CD14-positive monocyte (primary cell): ENCODE data around the gene HOXA1. TPM values are rescaled to one million over a fixed set of nuclear protein-coding genes. Genes with fewer than 3 reads are reported as not detected.
A peak's percentile ranks its signal among the peaks of the same experiment; 100 is the strongest.

Experiments
- DNase-seq, 3 donors: peaks; one replicate each; pipeline ENCODE4 v3.0.0-alpha.2; 2011 to 2022
- H2AFZ ChIP-seq: 2 replicates; pipeline ENCODE4 v1.6.0; 2012; ENCODE audit warnings: mild to moderate bottlenecking, low read depth, low read length, inconsistent platforms; ENCODE audit not compliant: insufficient read depth, poor library complexity, severe bottlenecking
- H3K27ac ChIP-seq, 2 donors: 1 replicate in 1 of 2; 2 replicates in 1 of 2; pipeline ENCODE4 v1.5.1; 2012 to 2013; ENCODE audit warnings: low read length in 2 of 2, control low read depth in 1 of 2, inconsistent platforms in 1 of 2, low read depth in 1 of 2, mild to moderate bottlenecking in 1 of 2
- H3K27me3 ChIP-seq, 2 donors: one replicate each; pipeline versions ENCODE4 v1.6.0 to v1.6.1; 2011 to 2013; ENCODE audit warnings: low read length in 2 of 2; ENCODE audit not compliant: control insufficient read depth in 2 of 2, insufficient read depth in 2 of 2
- H3K36me3 ChIP-seq, 2 donors: replicated peaks in 1 of 2; 1 replicate in 1 of 2; 2 replicates in 1 of 2; pipeline versions ENCODE4 v1.5.1 to v1.6.1; 2012 to 2013; ENCODE audit warnings: low read length in 2 of 2, control low read depth in 1 of 2, inconsistent platforms in 1 of 2, mild to moderate bottlenecking in 1 of 2; ENCODE audit not compliant: insufficient read depth in 2 of 2, control insufficient read depth in 1 of 2
- H3K4me1 ChIP-seq, 2 donors: 1 replicate in 1 of 2; 2 replicates in 1 of 2; pipeline versions ENCODE4 v1.5.1 to v1.6.1; 2012 to 2013; ENCODE audit warnings: low read length in 2 of 2, control low read depth in 1 of 2, inconsistent platforms in 1 of 2, mild to moderate bottlenecking in 1 of 2, moderate library complexity in 1 of 2; ENCODE audit not compliant: insufficient read depth in 2 of 2, control insufficient read depth in 1 of 2
- H3K4me2 ChIP-seq: replicated peaks from 2 replicates; pipeline ENCODE3; 2012; ENCODE audit warnings: low read length, moderate library complexity, mild to moderate bottlenecking; ENCODE audit not compliant: poor library complexity, severe bottlenecking; ENCODE audit errors: extremely low read depth
- H3K4me3 ChIP-seq, 3 experiments: fragments of 200-600 bp in 1 of 3; sonication (generic) in 1 of 3; replicated peaks in 1 of 3; 1 replicate in 2 of 3; 2 replicates in 1 of 3; pipeline ENCODE4 v1.5.1; 2011 to 2013; ENCODE audit warnings: low read length in 3 of 3, mild to moderate bottlenecking in 3 of 3, control low read depth in 2 of 3, low read depth in 2 of 3, inconsistent platforms in 1 of 3, moderate library complexity in 1 of 3
- H3K79me2 ChIP-seq: 2 replicates; pipeline ENCODE4 v1.6.0; 2012; ENCODE audit warnings: mild to moderate bottlenecking, control low read depth, inconsistent platforms, low read length, moderate library complexity; ENCODE audit not compliant: insufficient read depth
- H3K9ac ChIP-seq: 2 replicates; pipeline ENCODE4 v1.6.0; 2017; ENCODE audit warnings: low read length, mild to moderate bottlenecking; ENCODE audit not compliant: insufficient read depth, poor library complexity, severe bottlenecking
- H3K9me3 ChIP-seq, 2 donors: replicated peaks in 1 of 2; 1 replicate in 1 of 2; 2 replicates in 1 of 2; pipeline versions ENCODE4 v1.5.1 to v1.6.1; 2012 to 2013; ENCODE audit warnings: low read length in 2 of 2, control low read depth in 1 of 2; ENCODE audit not compliant: control insufficient read depth in 1 of 2, insufficient read depth in 1 of 2
- H4K20me1 ChIP-seq: 2 replicates; pipeline ENCODE4 v1.6.0; 2012; ENCODE audit warnings: mild to moderate bottlenecking, low read length, control low read depth, moderate library complexity; ENCODE audit not compliant: insufficient read depth
- H3K27ac Mint-ChIP-seq, 7 donors: one replicate each; pipeline ENCODE4 v1.8.0; 2020; ENCODE audit warnings: mild to moderate bottlenecking in 7 of 7, mixed read lengths in 7 of 7, moderate library complexity in 6 of 7, inconsistent platforms in 2 of 7
- H3K27me3 Mint-ChIP-seq, 3 donors: one replicate each; pipeline ENCODE4 v1.8.0; 2021 to 2022; ENCODE audit warnings: low read depth in 3 of 3, mild to moderate bottlenecking in 3 of 3, mixed read lengths in 3 of 3, moderate library complexity in 3 of 3, inconsistent platforms in 1 of 3
- H3K36me3 Mint-ChIP-seq, 2 donors: one replicate each; pipeline ENCODE4 v1.8.0; 2020; ENCODE audit warnings: mixed read lengths in 2 of 2, inconsistent platforms in 1 of 2, mild to moderate bottlenecking in 1 of 2
- H3K4me1 Mint-ChIP-seq: one replicate; pipeline ENCODE4 v1.8.0; 2020; ENCODE audit warnings: mild to moderate bottlenecking, mixed read lengths
- H3K4me3 Mint-ChIP-seq, 2 donors: one replicate each; pipeline ENCODE4 v1.8.0; 2020; ENCODE audit warnings: mild to moderate bottlenecking in 2 of 2, mixed read lengths in 2 of 2, moderate library complexity in 1 of 2
- H3K9me3 Mint-ChIP-seq, 7 donors: one replicate each; pipeline ENCODE4 v1.8.0; 2020 to 2022; ENCODE audit warnings: mixed read lengths in 7 of 7, mild to moderate bottlenecking in 6 of 7, moderate library complexity in 6 of 7, inconsistent platforms in 2 of 7
- WGBS: methylation state at CpG from one replicate; pipeline ENCODE4 v1.1.5; 2013; ENCODE audit warnings: missing lambda C conversion rate; ENCODE audit not compliant: insufficient coverage; 5-methylcytosine and 5-hydroxymethylcytosine counted together
- intact Hi-C, 2 donors: fragments of 100-400 bp; cut with micrococcal nuclease; formaldehyde crosslinking; loops; one replicate each; pipeline versions ENCODE4 v1.15.0 to v1.15.1; 2023
- polyA plus RNA-seq, 3 donors: library from polyadenylated mRNA; depleted of rRNA in 1 of 3; unstranded in 2 of 3; stranded (reverse) in 1 of 3; fragments of 300-500 nt in 2 of 3; fragments of >200 nt in 1 of 3; fragmentation: Illumina TruSeq in 2 of 3; gene quantifications; 1 replicate in 2 of 3; 2 replicates in 1 of 3; pipeline ENCODE4 v1.2.3, GENCODE V29; 2012 to 2021
- TF ChIP-seq, protein P1 (sequence below): fragments of 200-600 bp; IDR thresholded peaks from one replicate; pipeline ENCODE4 v1.8.0; 2022; ENCODE audit warnings: antibody characterized with exemption, mild to moderate bottlenecking

Gene HOXA1
- polyA plus RNA-seq, 3 donors: 0.11 to 0.37 TPM; not detected in 1

DNA sequence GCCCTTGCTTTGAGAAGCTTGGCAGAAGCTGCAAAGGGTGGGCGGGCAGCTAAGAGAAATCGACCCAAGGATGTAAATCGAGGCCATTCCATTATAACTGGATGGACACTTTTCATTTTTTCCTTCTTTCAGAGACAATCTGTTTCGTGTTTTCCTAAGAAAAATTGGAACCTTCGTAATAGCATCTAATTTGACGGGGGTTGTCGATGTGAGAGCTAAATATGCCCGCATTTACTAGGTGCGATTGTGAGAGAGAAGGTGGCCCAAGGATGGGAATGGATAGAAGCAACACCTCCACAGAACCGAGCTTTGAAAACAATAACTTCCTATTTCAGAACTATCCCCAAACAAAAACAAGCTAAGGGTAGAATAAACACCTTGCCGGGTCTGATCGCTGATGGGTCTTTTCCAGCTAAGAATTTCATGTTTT is 35.6 kb upstream of the HOXA1 start:
- Histone ChIP-seq H3K79me2 (no peaks in the 10 kb centered on the region), H3K4me3 (peak overlapping the region; percentile 47 to 78 (median 76)), H2AFZ (peak overlapping the region; percentile 95), H3K27me3 (peaks cover 2 to 10% of the 10 kb centered on the region in 2 donors), H3K27ac (peak overlapping the region in 1 of 2 donors; percentile 86), H4K20me1 (no peaks in the 10 kb centered on the region), H3K36me3 (no peaks in the 10 kb centered on the region), H3K4me1 (peaks cover 10 to 27% of the 10 kb centered on the region in 2 donors), H3K9ac (peak overlapping the region; percentile 79), H3K9me3 (no peaks in the 10 kb centered on the region), H3K4me2 (peak overlapping the region; percentile 76)
- H3K4me3 Mint-ChIP-seq: peak overlapping the region; percentile 80 to 82
- WGBS: 40% methylated on average over 3 of the region's 12 CpGs
- no peak for DNase-seq
- peaks cover 32% of the 10 kb centered on the region for H3K4me1 Mint-ChIP-seq
- intact Hi-C loops: no loop called here
- TF ChIP-seq, protein P1, sequence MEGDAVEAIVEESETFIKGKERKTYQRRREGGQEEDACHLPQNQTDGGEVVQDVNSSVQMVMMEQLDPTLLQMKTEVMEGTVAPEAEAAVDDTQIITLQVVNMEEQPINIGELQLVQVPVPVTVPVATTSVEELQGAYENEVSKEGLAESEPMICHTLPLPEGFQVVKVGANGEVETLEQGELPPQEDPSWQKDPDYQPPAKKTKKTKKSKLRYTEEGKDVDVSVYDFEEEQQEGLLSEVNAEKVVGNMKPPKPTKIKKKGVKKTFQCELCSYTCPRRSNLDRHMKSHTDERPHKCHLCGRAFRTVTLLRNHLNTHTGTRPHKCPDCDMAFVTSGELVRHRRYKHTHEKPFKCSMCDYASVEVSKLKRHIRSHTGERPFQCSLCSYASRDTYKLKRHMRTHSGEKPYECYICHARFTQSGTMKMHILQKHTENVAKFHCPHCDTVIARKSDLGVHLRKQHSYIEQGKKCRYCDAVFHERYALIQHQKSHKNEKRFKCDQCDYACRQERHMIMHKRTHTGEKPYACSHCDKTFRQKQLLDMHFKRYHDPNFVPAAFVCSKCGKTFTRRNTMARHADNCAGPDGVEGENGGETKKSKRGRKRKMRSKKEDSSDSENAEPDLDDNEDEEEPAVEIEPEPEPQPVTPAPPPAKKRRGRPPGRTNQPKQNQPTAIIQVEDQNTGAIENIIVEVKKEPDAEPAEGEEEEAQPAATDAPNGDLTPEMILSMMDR: no peak
- peaks cover 0 to 4% of the 10 kb centered on the region in 2 donors for H3K36me3 Mint-ChIP-seq
- H3K27me3 Mint-ChIP-seq: peaks cover 8 to 17% (median 10%) of the 10 kb centered on the region in 3 donors
- H3K27ac Mint-ChIP-seq: peak overlapping the region in 5 of 7 donors; percentile 45 to 91 (median 84)
- H3K9me3 Mint-ChIP-seq: peaks cover 0 to 9% (median 0%) of the 10 kb centered on the region in 7 donors

- no peaks in the 10 kb centered on the region for H3K9me3 ChIP-seq
- H3K27me3 ChIP-seq: peaks cover under 1 to 5% of the 10 kb centered on the region in 2 donors
- peak; percentile 54 to 73 (median 72) for DNase-seq
- TF ChIP-seq, protein P1: no peak
- no peaks in the 10 kb centered on the region for H3K79me2 ChIP-seq
- Mint-ChIP-seq H3K4me1 (peaks cover 26% of the 10 kb centered on the region), H3K4me3 (peak within 1 kb of the TSS; percentile 82), H3K9me3 (peaks cover 0 to 9% (median 0%) of the 10 kb centered on the region in 7 donors), H3K27ac (peak within 1 kb of the TSS in 6 of 7 donors; percentile 45 to 91 (median 85)), H3K36me3 (peaks cover 0 to 2% of the 10 kb centered on the region in 2 donors), H3K27me3 (peaks cover 5 to 14% (median 5%) of the 10 kb centered on the region in 3 donors)
- WGBS: 26% methylated on average over 35 of the region's 67 CpGs
- H3K4me3 ChIP-seq: peak within 1 kb of the TSS; percentile 47 to 78 (median 76)
- no peaks in the 10 kb centered on the region for H3K36me3 ChIP-seq
- H3K27ac ChIP-seq: peak within 1 kb of the TSS in 1 of 2 donors; percentile 86
- peak within 1 kb of the TSS; percentile 76 for H3K4me2 ChIP-seq
- peaks cover 10 to 25% of the 10 kb centered on the region in 2 donors for H3K4me1 ChIP-seq
- intact Hi-C loops: no loop called here
- peak within 1 kb of the TSS; percentile 79 for H3K9ac ChIP-seq
- H4K20me1 ChIP-seq: no peaks in the 10 kb centered on the region
- H2AFZ ChIP-seq: peak within 1 kb of the TSS; percentile 95
Measured at GRCh38 chr7:27130540-27131389, 35.0 kb upstream of the HOXA1 start, which contains the start of gene HOXA4. Gene HOXA4, minus strand, starts transcription at chr7:27130757. Its CDS starts 24 bp downstream, at chr7:27130733.
